ENCODE data around the gene RPL29. TPM values are rescaled to one million over a fixed set of nuclear protein-coding genes. Genes with fewer than 3 reads are reported as not detected.
"Not testable (repeated sequence)": the region's sequence is repeated elsewhere in the genome, so short reads cannot be mapped to it uniquely, and the experiment has no call there.

The RPL29 gene
- total and polyA plus RNA-seq, 9 donors: 1,785 to 3,982 (median 1,999) TPM

DNA sequence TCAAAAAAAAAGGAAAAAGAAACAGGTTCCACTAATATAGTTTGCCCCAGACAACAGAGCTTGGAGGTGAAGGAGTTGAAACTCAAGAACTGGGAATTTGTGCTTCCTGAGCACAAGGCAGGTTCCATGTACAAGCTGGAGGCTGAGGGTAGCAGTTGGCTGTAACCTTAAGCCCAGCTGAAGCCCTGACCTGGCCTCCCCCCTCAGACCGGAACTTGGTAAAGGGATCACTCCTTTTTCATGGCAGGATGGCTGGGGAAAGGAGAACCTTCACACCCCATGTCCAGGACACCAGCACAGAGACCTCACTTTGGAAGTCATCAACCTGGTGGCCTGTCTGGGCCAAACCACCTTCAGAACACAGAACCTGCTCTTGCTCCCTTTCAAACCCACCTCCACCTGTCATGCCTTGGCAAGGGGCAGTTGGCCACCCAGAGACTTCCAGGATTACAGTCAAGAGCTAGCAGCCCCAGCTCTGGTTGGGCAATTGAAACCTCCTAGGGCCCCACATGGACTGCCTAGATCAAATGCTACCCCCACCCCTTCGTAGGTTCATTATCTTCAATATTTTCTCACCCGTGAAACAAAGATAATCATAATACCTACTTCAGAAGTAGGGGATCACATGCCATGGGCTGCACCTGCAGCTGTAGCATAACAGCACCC, 3.5 kb downstream of the RPL29 start:
- 63 to 71% (median 63%) methylated on average over 3 of the region's 3 CpGs for whole genome bisulfite sequencing, 3 donors
- intact Hi-C loops (cut with DNase I): no loop called here
- Histone ChIP-seq H3K27ac (no peak overlapping the region), H3K4me1 (ENCODE audit: insufficient read depth) (peaks cover 6% of the 10 kb centered on the region), H3K4me3 (no peak overlapping the region), H3K36me3 (no peaks in the 10 kb centered on the region), H3K9me3 (no peaks in the 10 kb centered on the region), H3K27me3 (no peaks in the 10 kb centered on the region)
- no peak for DNase-seq
- TF ChIP-seq, protein P1, sequence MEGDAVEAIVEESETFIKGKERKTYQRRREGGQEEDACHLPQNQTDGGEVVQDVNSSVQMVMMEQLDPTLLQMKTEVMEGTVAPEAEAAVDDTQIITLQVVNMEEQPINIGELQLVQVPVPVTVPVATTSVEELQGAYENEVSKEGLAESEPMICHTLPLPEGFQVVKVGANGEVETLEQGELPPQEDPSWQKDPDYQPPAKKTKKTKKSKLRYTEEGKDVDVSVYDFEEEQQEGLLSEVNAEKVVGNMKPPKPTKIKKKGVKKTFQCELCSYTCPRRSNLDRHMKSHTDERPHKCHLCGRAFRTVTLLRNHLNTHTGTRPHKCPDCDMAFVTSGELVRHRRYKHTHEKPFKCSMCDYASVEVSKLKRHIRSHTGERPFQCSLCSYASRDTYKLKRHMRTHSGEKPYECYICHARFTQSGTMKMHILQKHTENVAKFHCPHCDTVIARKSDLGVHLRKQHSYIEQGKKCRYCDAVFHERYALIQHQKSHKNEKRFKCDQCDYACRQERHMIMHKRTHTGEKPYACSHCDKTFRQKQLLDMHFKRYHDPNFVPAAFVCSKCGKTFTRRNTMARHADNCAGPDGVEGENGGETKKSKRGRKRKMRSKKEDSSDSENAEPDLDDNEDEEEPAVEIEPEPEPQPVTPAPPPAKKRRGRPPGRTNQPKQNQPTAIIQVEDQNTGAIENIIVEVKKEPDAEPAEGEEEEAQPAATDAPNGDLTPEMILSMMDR (IDR thresholded peaks at IDR 0.05): no peak

DNA sequence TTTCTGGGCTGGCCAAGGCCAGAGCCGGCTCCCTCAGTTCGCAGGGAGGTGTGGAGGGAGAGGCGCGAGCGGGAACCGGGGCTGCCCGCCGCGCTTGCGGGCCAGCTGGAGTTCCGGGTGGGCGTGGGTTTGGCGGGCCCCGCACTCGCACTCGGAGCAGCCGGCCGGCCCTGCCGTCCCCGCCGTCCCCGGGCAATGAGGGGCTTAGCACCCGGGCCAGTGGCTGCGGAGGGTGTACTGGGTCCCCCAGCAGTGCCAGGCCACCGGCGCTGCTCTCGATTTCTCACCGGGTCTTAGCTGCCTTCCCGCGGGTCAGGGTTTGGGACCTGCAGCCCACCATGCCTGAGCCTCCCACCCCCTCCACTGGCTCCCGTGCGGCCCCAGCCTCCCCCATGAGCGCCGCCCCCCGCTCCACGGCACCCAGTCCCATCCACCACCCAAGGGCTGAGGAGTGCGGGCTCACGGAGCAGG, 5.2 kb downstream of the RPL29 start:
- H3K27ac ChIP-seq; H3K4me3 ChIP-seq; H3K27me3 ChIP-seq; intact Hi-C loops (cut with DNase I); H3K9me3 ChIP-seq; DNase-seq; H3K36me3 ChIP-seq; H3K4me1 ChIP-seq (ENCODE audit: insufficient read depth): not testable (repeated sequence)
- WGBS, 3 donors: 56 to 67% (median 56%) methylated on average over 37 to 38 of the region's 38 CpGs

DNA sequence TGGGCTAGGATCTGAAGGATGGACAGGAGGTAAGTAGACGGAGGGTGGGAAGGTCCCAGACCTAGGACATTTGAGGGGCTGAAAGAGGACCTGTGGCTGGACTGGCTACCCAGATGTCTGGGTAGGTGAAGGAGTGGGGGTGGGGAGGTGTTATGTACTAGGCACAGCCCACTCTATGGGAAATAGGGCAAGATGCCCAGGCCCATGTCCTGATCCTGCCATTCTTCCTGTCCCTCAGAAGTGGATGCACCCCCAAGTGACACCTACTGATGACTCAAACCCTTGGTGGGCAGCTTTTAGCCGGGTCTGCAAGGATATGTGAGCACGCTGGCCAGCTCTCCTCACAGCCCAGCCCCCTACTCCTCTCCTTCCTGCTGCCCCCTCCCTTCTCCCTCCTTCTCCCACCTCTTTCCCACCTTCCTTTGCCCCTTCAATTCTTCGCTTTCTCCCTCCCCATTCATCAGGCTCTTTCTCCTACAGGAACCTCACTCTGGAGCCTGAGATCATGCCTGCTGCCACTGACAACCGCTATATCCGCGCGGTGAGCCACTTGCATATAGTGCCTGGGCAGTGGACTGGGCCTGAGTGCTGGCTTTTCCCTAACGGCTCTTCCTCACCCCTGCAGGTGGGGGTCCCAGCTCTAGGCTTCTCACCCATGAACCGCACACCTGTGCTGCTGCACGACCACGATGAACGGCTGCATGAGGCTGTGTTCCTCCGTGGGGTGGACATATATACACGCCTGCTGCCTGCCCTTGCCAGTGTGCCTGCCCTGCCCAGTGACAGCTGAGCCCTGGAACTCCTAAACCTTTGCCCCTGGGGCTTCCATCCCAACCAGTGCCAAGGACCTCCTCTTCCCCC, 7.2 kb downstream of the RPL29 start:
- intact Hi-C loops (cut with DNase I): no loop called here
- peaks cover 7% of the 10 kb centered on the region for H3K4me1 ChIP-seq (ENCODE audit: insufficient read depth)
- no peaks in the 10 kb centered on the region for H3K36me3 ChIP-seq
- H3K27ac ChIP-seq: no peak overlapping the region
- no peak for DNase-seq
- H3K4me3 ChIP-seq: no peak overlapping the region
- no peaks in the 10 kb centered on the region for H3K9me3 ChIP-seq
- 67 to 72% (median 68%) methylated on average over 15 of the region's 15 CpGs for WGBS, 3 donors
- no peaks in the 10 kb centered on the region for H3K27me3 ChIP-seq
- TF ChIP-seq EP300 (IDR thresholded peaks at IDR 0.05) (no peak), POLR2A (IDR thresholded peaks at IDR 0.05) (no peak)
- TF ChIP-seq, protein P1 (IDR thresholded peaks at IDR 0.05): no peak

DNA sequence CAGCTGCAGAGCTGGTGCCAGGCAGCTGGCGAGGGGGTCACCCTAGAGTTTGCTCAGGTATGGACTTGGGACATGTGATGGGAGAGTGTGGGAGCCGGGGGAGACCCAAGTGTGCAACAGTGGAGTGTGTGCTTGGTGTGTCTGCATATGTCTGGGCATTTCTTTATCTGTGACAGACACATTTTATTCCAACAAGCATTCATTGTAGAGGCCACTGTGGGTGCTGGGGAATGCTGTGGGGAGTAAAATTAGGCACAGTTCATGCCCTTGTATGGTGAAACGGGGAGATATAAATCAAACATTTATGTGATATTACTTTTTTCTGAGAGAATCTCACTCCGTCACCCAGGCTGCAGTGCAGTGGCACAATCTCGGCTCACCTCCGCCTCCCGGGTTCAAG, 8.1 kb downstream of the RPL29 start:
- peak in 1 of 5 donors; percentile 12 for DNase-seq
- H3K27ac ChIP-seq: no peak overlapping the region
- H3K4me1 ChIP-seq (ENCODE audit: insufficient read depth): peaks cover 7% of the 10 kb centered on the region
- intact Hi-C loops (cut with DNase I): no loop called here
- H3K27me3 ChIP-seq: no peaks in the 10 kb centered on the region
- TF ChIP-seq, protein P1 (IDR thresholded peaks at IDR 0.05): no peak
- no peak for TF ChIP-seq EP300 (IDR thresholded peaks at IDR 0.05)
- TF ChIP-seq POLR2A (IDR thresholded peaks at IDR 0.05): no peak
- H3K36me3 ChIP-seq: no peaks in the 10 kb centered on the region
- H3K4me3 ChIP-seq: no peak overlapping the region
- no peaks in the 10 kb centered on the region for H3K9me3 ChIP-seq
- WGBS, 3 donors: 80 to 87% (median 83%) methylated on average over 7 of the region's 7 CpGs

Measured in ovary (tissue), 9 donors.